GM23338 (cell line): ENCODE measurements around the gene TRPM3.

Source experiments
- CREB1 ChIP-seq: fragments of 250-450 bp; sonication (Bioruptor Pico); IDR thresholded peaks from 2 replicates; pipeline ENCODE4 v1.5.0; 2020; ENCODE audit warnings: low read depth, mild to moderate bottlenecking, moderate library complexity
- CTCF ChIP-seq, 2 experiments: fragments of 200-600 bp in 1 of 2; sonication (generic) in 1 of 2; conservative IDR thresholded peaks; 2 replicates each; pipeline versions ENCODE4 v1.5.1 to v1.6.1; 2016 to 2017; ENCODE audit warnings: antibody characterized with exemption in 2 of 2, low read depth in 2 of 2, mild to moderate bottlenecking in 2 of 2, moderate library complexity in 1 of 2
- ETS1 ChIP-seq: IDR thresholded peaks from 2 replicates; pipeline ENCODE4 v1.6.1; 2016; ENCODE audit warnings: antibody characterized with exemption
- EZH2 ChIP-seq: fragments of 200-600 bp; sonication (generic); IDR thresholded peaks from one replicate; pipeline ENCODE4 v1.8.0; 2017; ENCODE audit warnings: antibody characterized with exemption, mild to moderate bottlenecking, low read depth; ENCODE audit not compliant: unreplicated experiment
- EZH2phosphoT487 ChIP-seq: fragments of 200-600 bp; sonication (generic); IDR thresholded peaks from one replicate; pipeline ENCODE4 v1.8.1; 2018; ENCODE audit warnings: antibody characterized with exemption; ENCODE audit not compliant: unreplicated experiment
- JUNB ChIP-seq: IDR thresholded peaks from one replicate; pipeline ENCODE4 v1.6.1; 2016; ENCODE audit warnings: antibody characterized with exemption; ENCODE audit not compliant: unreplicated experiment
- NANOG ChIP-seq: IDR thresholded peaks from 2 replicates; pipeline ENCODE4 v1.6.1; 2016; ENCODE audit warnings: antibody characterized with exemption, borderline replicate concordance
- POLR2AphosphoS5 ChIP-seq: IDR thresholded peaks from 2 replicates; pipeline ENCODE4 v1.6.1; 2016; ENCODE audit warnings: antibody characterized with exemption, low read depth
- REST ChIP-seq: IDR thresholded peaks from one replicate; pipeline ENCODE4 v1.6.1; 2018; ENCODE audit warnings: antibody characterized with exemption; ENCODE audit not compliant: unreplicated experiment
- STAT1 ChIP-seq: IDR thresholded peaks from one replicate; pipeline ENCODE4 v1.6.1; 2016; ENCODE audit warnings: antibody characterized with exemption; ENCODE audit not compliant: unreplicated experiment
- ZNF114 ChIP-seq: fragments of 250-450 bp; sonication (Bioruptor Pico); IDR thresholded peaks from 2 replicates; pipeline ENCODE4 v1.5.0; 2020; ENCODE audit warnings: mild to moderate bottlenecking, moderate library complexity
- ZNF331 ChIP-seq: fragments of 250-450 bp; sonication (Bioruptor Pico); IDR thresholded peaks from 2 replicates; pipeline ENCODE4 v1.5.0; 2020; ENCODE audit warnings: low read depth, mild to moderate bottlenecking, moderate library complexity
- ZNF462 ChIP-seq: fragments of 250-450 bp; sonication (Bioruptor Pico); IDR thresholded peaks from 2 replicates; pipeline ENCODE4 v1.5.0; 2020; ENCODE audit warnings: mild to moderate bottlenecking, moderate library complexity

- TF ChIP-seq REST (no peak), CTCF (conservative IDR thresholded peaks at IDR 0.05; ENCODE audit: low read depth in 2 of 2) (no peak), CREB1 (CRISPR knock-in tag) (no peak), POLR2AphosphoS5 (no peak), EZH2 (no peak), EZH2phosphoT487 (no peak), ETS1 (no peak), JUNB (no peak), STAT1 (no peak), ZNF114 (CRISPR knock-in tag) (no peak), ZNF331 (CRISPR knock-in tag) (no peak), NANOG (no peak), ZNF462 (CRISPR knock-in tag) (no peak)
These were observed 143.3 kb downstream of the TRPM3 start for GRCh38 chr9:70978085-70978484.
